M059J (cell line): ENCODE measurements around the gene SLC1A4. TPM values are rescaled to one million over a fixed set of nuclear protein-coding genes. Genes with fewer than 3 reads are reported as not detected.
"Not testable (repeated sequence)": the region's sequence is repeated elsewhere in the genome, so short reads cannot be mapped to it uniquely, and the experiment has no call there.

Experiments used
- DNase-seq: peaks from one replicate; pipeline ENCODE4 v3.0.0-alpha.2; 2012; ENCODE audit warnings: low read depth
- total RNA-seq: library from RNA; depleted of rRNA; stranded (reverse); fragments of >200 nt; shearing (Covaris generic); gene quantifications from 2 replicates; pipeline ENCODE4 v1.2.3, GENCODE V29; 2014; rRNA removed

The SLC1A4 gene
- total RNA-seq, result 11.8 and 15.4 TPM in 2 replicates

- DNase-seq, result peak; percentile 86
These were observed at the start of gene SLC1A4 for GRCh38 chr2:64989126-64989981. Gene SLC1A4 (plus strand): TSS chr2:64989399. CDS start chr2:64989644, 245 bp downstream.

- no peak for DNase-seq
These were observed 48.1 kb upstream of the SLC1A4 start for GRCh38 chr2:64941143-64941542.

GRCh38 chr2:64941801-64942200 is 47.4 kb upstream of the SLC1A4 start:
- DNase-seq, result no peak

GRCh38 chr2:64942693-64943092 is 46.5 kb upstream of the SLC1A4 start:
- no peak for DNase-seq

- DNase-seq, result peak; percentile 76
These were observed 45.6 kb upstream of the SLC1A4 start for GRCh38 chr2:64943387-64944150.

GRCh38 chr2:64944484-64944883 is 44.7 kb upstream of the SLC1A4 start:
- DNase-seq, result no peak

GRCh38 chr2:64945973-64946768 is 43.0 kb upstream of the SLC1A4 start:
- no peak for DNase-seq

GRCh38 chr2:64946769-64947247 is 42.4 kb upstream of the SLC1A4 start:
- no peak for DNase-seq

GRCh38 chr2:64947885-64948284 is 41.3 kb upstream of the SLC1A4 start:
- DNase-seq, result no peak

- DNase-seq, result peak; percentile 72
These were observed 38.7 kb upstream of the SLC1A4 start for GRCh38 chr2:64950226-64951160.

GRCh38 chr2:64951306-64951953 is 37.8 kb upstream of the SLC1A4 start:
- no peak for DNase-seq

GRCh38 chr2:64952096-64952495 is 37.1 kb upstream of the SLC1A4 start:
- no peak for DNase-seq

- peak; percentile 86 for DNase-seq
These were observed 36.4 kb upstream of the SLC1A4 start for GRCh38 chr2:64952511-64953482.

- no peak for DNase-seq
These were observed 33.7 kb upstream of the SLC1A4 start for GRCh38 chr2:64955467-64955866.

GRCh38 chr2:64957109-64957903 is 31.9 kb upstream of the SLC1A4 start:
- DNase-seq, result no peak

- DNase-seq, result no peak
These were observed 30.6 kb upstream of the SLC1A4 start for GRCh38 chr2:64958556-64958955.

- DNase-seq, result no peak
These were observed 28.4 kb upstream of the SLC1A4 start for GRCh38 chr2:64960819-64961218.

- not testable (repeated sequence) for DNase-seq
These were observed 26.1 kb upstream of the SLC1A4 start for GRCh38 chr2:64963138-64963537.
